SU-DHL-6 (cell line): ENCODE results near the gene RANGRF.

ENCODE experiments used
- H2AFZ ChIP-seq: fragments of 200-600 bp; sonication (generic); 2 replicates; pipeline ENCODE4 v1.6.1; 2014; ENCODE audit warnings: low read depth, mild to moderate bottlenecking, moderate library complexity, mixed read lengths, antibody characterized with exemption, low read length; ENCODE audit not compliant: severe bottlenecking
- H3F3A ChIP-seq: fragments of 200-600 bp; shearing (Covaris generic); 2 replicates; pipeline ENCODE4 v1.6.0; 2016; ENCODE audit warnings: antibody characterized with exemption, mild to moderate bottlenecking; ENCODE audit not compliant: insufficient read depth
- H3K27ac ChIP-seq: fragments of 200-600 bp; sonication (generic); 2 replicates; pipeline ENCODE4 v1.5.1; 2016; ENCODE audit warnings: low read depth, mild to moderate bottlenecking, low read length, moderate library complexity, mixed read lengths
- H3K27me3 ChIP-seq: fragments of 200-600 bp; sonication (generic), shearing (Covaris generic); 2 replicates; pipeline ENCODE4 v1.6.0; 2014; ENCODE audit warnings: mild to moderate bottlenecking, low read length
- H3K36me3 ChIP-seq: fragments of 200-600 bp; sonication (generic); 2 replicates; pipeline ENCODE4 v1.6.1; 2014; ENCODE audit warnings: mild to moderate bottlenecking, low read length, mixed read lengths
- H3K4me2 ChIP-seq: fragments of 300-600, 200-600 bp; shearing (Covaris generic), sonication (generic); 2 replicates; pipeline ENCODE4 v1.6.0; 2014; ENCODE audit warnings: low read length, low read depth, mild to moderate bottlenecking; ENCODE audit not compliant: poor library complexity, severe bottlenecking
- H3K4me3 ChIP-seq: fragments of 200-600 bp; sonication (generic); 2 replicates; pipeline ENCODE4 v1.5.1; 2014; ENCODE audit warnings: antibody characterized with exemption, low read length, mild to moderate bottlenecking, mixed read lengths; ENCODE audit not compliant: insufficient read depth, poor library complexity, severe bottlenecking
- H3K79me2 ChIP-seq: fragments of 200-600 bp; sonication (generic); 2 replicates; pipeline ENCODE4 v1.6.1; 2014; ENCODE audit warnings: mild to moderate bottlenecking, low read length, moderate library complexity; ENCODE audit not compliant: insufficient read depth
- H3K9ac ChIP-seq: fragments of 200-600 bp; sonication (generic); 2 replicates; pipeline ENCODE4 v1.7.0; 2014; ENCODE audit warnings: mild to moderate bottlenecking, low read length
- H3K9me2 ChIP-seq: fragments of 200-600 bp; sonication (generic); replicated peaks from 2 replicates; pipeline ENCODE4 v1.6.1; 2014; ENCODE audit warnings: low read length; ENCODE audit not compliant: insufficient read depth
- H3K9me3 ChIP-seq: fragments of 200-600 bp; sonication (generic); 2 replicates; pipeline ENCODE4 v1.6.1; 2014; ENCODE audit warnings: low read length, mixed read lengths; ENCODE audit not compliant: insufficient read depth
- H4K20me1 ChIP-seq: fragments of 200-600 bp; sonication (generic); 2 replicates; pipeline ENCODE4 v1.6.1; 2014; ENCODE audit warnings: low read depth, mild to moderate bottlenecking, antibody characterized with exemption, low read length, moderate library complexity, mixed read lengths
- EZH2phosphoT487 ChIP-seq: fragments of 200-600 bp; sonication (generic), shearing (Covaris generic); conservative IDR thresholded peaks from 2 replicates; pipeline ENCODE4 v1.6.1; 2018; ENCODE audit warnings: mild to moderate bottlenecking, antibody characterized with exemption, low read length, moderate library complexity, mixed read lengths
- TF ChIP-seq, protein P1 (sequence below): fragments of 200-600 bp; sonication (generic); IDR thresholded peaks from one replicate; pipeline ENCODE4 v1.5.1; 2017; ENCODE audit warnings: antibody characterized with exemption, mild to moderate bottlenecking, low read length, moderate library complexity; ENCODE audit not compliant: insufficient read depth, poor library complexity, severe bottlenecking

Gene RANGRF

DNA sequence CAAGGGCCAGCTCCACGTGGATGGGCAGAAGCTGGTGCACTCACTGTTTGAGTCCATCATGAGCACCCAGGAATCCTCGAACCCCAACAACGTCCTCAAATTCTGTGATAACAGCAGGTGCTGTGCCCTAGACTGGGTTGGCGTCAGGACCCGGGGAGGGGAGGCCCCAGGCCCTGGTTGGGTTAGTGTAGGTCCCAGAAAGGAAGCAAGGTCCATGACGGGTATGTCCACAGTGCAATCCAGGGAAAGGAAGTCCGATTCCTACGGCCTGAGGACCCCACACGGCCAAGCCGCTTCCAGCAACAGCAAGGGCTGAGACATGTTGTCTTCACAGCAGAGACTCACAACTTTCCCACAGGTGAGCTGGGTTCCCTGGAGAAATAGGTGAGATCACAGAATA lies 32.2 kb upstream of the RANGRF start:
- Histone ChIP-seq H3K79me2 (peaks cover 16% of the 10 kb centered on the region), H4K20me1 (no peaks in the 10 kb centered on the region), H2AFZ (no peak overlapping the region), H3K27ac (no peak overlapping the region), H3K36me3 (no peaks in the 10 kb centered on the region; the same call in 1 of the 2 replicates), H3K4me2 (no peak overlapping the region), H3K9me3 (no peaks in the 10 kb centered on the region), H3K9me2 (no peaks in the 10 kb centered on the region), H3K27me3 (no peaks in the 10 kb centered on the region), H3K4me3 (no peak overlapping the region), H3K9ac (no peak overlapping the region), H3F3A (no peaks in the 10 kb centered on the region)
- no peak for TF ChIP-seq EZH2phosphoT487
- TF ChIP-seq, protein P1, sequence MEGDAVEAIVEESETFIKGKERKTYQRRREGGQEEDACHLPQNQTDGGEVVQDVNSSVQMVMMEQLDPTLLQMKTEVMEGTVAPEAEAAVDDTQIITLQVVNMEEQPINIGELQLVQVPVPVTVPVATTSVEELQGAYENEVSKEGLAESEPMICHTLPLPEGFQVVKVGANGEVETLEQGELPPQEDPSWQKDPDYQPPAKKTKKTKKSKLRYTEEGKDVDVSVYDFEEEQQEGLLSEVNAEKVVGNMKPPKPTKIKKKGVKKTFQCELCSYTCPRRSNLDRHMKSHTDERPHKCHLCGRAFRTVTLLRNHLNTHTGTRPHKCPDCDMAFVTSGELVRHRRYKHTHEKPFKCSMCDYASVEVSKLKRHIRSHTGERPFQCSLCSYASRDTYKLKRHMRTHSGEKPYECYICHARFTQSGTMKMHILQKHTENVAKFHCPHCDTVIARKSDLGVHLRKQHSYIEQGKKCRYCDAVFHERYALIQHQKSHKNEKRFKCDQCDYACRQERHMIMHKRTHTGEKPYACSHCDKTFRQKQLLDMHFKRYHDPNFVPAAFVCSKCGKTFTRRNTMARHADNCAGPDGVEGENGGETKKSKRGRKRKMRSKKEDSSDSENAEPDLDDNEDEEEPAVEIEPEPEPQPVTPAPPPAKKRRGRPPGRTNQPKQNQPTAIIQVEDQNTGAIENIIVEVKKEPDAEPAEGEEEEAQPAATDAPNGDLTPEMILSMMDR, result no peak

DNA sequence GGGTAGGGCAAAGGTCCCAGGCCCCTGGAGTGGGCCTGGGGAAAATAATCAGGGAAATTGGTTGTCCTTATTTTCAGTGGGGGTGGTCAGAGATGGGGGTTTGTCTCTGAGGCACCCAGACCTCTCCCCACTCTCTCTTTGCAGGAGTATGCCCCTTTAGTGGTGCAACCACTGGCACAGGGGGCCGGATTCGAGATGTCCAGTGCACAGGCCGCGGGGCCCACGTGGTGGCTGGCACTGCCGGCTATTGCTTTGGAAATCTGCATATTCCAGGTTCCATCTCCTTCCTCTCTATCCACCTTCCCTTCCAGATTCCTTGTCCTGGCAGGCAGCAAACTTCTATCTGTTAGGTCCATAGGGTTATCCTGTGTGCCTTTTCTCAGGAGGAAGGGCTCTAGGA lies 31.8 kb upstream of the RANGRF start:
- Histone ChIP-seq H3K4me3 (no peak overlapping the region), H3K27me3 (no peaks in the 10 kb centered on the region), H2AFZ (no peak overlapping the region), H3K9me3 (no peaks in the 10 kb centered on the region), H3F3A (no peaks in the 10 kb centered on the region), H3K27ac (no peak overlapping the region), H3K4me2 (no peak overlapping the region), H3K9me2 (no peaks in the 10 kb centered on the region), H3K79me2 (peaks cover 12% of the 10 kb centered on the region), H3K36me3 (no peaks in the 10 kb centered on the region; the same call in 1 of the 2 replicates), H3K9ac (no peak overlapping the region), H4K20me1 (no peaks in the 10 kb centered on the region)
- TF ChIP-seq, protein P1, result no peak
- no peak for TF ChIP-seq EZH2phosphoT487

DNA sequence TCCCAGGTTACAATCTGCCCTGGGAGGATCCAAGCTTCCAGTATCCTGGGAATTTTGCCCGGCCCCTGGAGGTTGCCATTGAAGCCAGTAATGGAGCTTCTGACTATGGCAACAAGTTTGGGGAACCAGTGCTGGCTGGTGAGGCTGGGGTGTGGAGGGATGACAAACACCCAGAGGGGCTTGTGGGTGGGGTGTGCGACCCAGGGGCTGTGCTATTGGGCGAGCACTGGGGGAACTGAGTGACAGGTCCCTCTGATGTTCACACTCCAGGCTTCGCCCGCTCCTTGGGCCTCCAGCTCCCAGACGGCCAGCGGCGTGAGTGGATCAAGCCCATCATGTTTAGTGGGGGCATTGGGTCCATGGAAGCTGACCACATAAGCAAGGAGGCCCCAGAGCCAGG lies 30.7 kb upstream of the RANGRF start:
- Histone ChIP-seq H3K36me3 (peaks cover 5% of the 10 kb centered on the region; the same call in 1 of the 2 replicates), H2AFZ (no peak overlapping the region), H3K27me3 (no peaks in the 10 kb centered on the region), H3K9me3 (no peaks in the 10 kb centered on the region), H3K9me2 (no peaks in the 10 kb centered on the region), H4K20me1 (no peaks in the 10 kb centered on the region), H3K4me2 (no peak overlapping the region), H3F3A (no peaks in the 10 kb centered on the region), H3K9ac (no peak overlapping the region), H3K4me3 (no peak overlapping the region), H3K27ac (no peak overlapping the region), H3K79me2 (peaks cover 4% of the 10 kb centered on the region; the same call in 1 of the 2 replicates)
- TF ChIP-seq, protein P1, result no peak
- no peak for TF ChIP-seq EZH2phosphoT487
